ENCODE results near the gene C1QBP.
A peak's percentile ranks its signal among the peaks of the same experiment; 100 is the strongest.
"Not testable (repeated sequence)": the region's sequence is repeated elsewhere in the genome, so short reads cannot be mapped to it uniquely, and the experiment has no call there.

C1QBP gene

DNA sequence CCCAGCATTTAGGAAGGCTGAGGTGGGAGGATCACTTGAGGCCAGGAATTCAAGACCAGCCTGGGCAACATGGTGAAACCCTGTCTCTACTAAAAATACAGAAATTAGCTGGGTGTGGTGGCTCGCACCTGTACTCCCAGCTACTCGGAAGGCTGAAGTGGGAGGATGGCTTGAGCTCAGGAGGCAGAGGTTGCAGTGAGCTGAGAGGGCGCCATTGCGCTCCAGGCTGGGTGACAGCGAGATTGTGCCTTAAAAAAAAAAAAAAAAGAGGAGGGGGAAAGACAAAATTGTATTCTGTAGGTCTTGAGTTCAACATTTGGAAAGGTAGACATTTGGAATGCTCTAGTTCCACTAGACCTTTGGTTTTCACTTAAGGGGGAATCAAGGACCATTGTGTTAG lies 7.7 kb downstream of the C1QBP start:
- TF ChIP-seq, protein P1, sequence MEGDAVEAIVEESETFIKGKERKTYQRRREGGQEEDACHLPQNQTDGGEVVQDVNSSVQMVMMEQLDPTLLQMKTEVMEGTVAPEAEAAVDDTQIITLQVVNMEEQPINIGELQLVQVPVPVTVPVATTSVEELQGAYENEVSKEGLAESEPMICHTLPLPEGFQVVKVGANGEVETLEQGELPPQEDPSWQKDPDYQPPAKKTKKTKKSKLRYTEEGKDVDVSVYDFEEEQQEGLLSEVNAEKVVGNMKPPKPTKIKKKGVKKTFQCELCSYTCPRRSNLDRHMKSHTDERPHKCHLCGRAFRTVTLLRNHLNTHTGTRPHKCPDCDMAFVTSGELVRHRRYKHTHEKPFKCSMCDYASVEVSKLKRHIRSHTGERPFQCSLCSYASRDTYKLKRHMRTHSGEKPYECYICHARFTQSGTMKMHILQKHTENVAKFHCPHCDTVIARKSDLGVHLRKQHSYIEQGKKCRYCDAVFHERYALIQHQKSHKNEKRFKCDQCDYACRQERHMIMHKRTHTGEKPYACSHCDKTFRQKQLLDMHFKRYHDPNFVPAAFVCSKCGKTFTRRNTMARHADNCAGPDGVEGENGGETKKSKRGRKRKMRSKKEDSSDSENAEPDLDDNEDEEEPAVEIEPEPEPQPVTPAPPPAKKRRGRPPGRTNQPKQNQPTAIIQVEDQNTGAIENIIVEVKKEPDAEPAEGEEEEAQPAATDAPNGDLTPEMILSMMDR (conservative IDR thresholded peaks at IDR 0.05) = 0 out of 2 replicates have a peak, but pooled peaks have one; percentile 8
- H3K27ac ChIP-seq = not testable (repeated sequence)

DNA sequence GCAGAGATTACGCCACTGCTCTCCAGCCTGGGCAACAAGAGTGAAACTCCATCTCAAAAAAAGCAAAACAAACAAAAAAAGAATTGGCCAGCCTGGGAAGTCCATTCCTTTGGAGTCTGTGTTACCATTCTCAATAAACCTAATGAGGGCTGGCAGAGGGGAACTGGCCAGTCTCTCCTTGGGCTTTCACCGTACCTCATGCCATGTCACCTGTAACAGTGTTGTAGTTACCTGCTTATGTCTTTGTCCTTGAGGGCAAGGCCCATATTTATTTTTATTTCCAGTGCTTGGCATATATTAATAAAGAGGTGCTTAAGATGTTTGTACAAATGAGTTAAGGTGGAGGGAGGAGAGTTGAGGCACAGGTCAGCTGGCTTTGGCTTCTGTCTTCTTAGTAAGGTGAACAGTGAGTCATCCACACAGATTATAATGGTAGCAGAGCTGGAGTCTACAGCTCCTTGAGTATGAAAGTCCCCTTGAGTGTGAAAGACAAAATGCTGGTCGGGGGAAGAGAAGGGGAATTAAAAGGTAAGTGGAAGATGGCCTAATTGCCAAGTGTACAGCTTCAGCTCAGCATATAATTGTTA lies 8.4 kb downstream of the C1QBP start:
- TF ChIP-seq, protein P1 (conservative IDR thresholded peaks at IDR 0.05) = no peak
- H3K27ac ChIP-seq = no peak overlapping the region

DNA sequence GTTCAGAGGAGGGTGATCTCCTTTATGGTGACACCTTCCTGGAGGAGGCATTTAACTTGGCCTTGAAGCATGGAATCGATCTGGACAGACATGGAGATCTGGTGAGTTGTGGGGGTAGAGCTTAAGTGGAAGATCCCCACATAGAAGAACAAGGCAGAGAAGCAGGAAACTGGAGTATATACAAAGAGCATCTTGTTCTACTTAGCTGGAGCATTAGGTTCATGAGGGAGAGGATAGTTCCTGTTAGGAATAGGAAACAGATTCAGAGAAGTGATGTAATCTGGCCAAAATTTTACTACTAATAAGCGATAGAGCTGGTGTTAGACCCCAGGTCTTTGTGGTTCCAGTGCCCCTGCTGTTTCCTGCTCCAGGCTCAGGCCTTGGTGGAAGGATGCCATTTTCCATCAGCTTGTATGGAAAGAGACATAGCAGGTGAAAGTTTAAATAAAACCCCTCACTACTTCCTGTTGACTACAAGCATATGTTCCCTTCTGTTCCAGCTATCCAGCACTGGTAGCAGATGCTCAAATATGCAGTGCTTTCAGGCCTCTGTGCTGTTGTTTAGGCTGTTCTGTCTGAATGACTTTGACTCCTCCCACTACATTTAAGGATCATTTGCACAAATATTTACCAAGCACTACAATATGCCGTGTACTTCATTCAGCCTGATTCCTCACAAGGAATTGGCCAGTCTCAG lies 9.6 kb downstream of the C1QBP start:
- TF ChIP-seq, protein P1 (conservative IDR thresholded peaks at IDR 0.05) = no peak
- peak overlapping the region; percentile 26; the same call in 1 of the 2 replicates for H3K27ac ChIP-seq

DNA sequence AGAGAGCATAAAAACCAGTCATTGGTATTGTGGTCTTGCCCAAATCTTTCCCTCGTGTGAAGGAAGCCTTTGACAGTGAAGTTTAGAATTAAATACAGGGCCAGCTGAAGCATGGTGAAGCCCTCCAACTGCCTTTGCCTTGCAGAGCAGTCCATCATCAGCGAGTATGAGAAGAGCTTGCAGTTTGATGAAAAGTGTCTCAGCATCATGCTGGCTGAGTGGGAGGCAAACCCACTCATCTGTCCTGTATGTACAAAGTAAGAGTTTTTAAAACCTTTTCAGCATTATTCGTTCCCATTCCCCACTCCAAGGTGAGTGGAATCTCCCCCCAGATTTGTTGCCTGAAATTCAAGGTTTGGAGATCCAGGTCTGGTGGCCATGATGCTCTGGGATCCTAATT lies 13.1 kb downstream of the C1QBP start:
- H3K27ac ChIP-seq = no peak overlapping the region
- TF ChIP-seq, protein P1 (conservative IDR thresholded peaks at IDR 0.05) = no peak

DNA sequence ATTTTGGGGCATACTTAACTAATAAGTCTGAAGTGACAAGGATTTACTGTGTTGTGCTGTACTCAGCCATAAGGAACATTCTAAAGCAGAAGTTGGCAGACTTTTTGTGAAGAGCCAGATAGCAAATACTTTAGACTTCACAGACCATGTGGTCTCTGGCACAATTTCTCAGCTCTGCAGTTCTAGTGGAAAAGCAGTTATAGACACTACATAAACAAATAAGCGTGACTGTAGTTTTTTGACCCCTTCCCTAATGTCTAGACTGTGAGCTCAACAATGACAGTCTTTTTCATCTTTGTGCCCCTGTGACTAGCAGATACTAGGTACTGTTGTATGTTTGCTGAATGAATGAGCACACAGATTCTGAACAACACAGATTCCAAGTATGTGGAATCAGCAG lies 14.0 kb downstream of the C1QBP start:
- H3K27ac ChIP-seq = no peak overlapping the region
- TF ChIP-seq, protein P1 (conservative IDR thresholded peaks at IDR 0.05) = no peak

DNA sequence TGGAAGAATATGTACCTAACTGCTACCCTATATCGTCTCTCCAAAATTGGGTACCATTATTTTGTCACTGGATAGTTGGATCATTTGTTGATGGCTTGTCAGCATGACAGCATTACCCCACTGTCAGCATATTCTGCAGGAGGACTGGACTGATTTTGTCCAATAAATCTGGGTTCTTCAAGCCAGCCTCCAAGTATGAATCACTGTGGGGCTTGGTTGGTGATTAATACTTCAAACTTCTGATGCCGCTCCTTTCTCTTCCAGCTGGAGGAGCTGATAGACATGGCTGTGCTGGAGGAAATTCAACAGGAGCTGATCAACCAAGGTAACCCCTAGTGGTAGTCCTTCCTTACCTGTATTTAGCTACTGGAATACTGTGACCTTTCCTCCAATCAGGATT lies 16.4 kb downstream of the C1QBP start:
- no peak overlapping the region for H3K27ac ChIP-seq
- TF ChIP-seq, protein P1 (conservative IDR thresholded peaks at IDR 0.05) = no peak

DNA sequence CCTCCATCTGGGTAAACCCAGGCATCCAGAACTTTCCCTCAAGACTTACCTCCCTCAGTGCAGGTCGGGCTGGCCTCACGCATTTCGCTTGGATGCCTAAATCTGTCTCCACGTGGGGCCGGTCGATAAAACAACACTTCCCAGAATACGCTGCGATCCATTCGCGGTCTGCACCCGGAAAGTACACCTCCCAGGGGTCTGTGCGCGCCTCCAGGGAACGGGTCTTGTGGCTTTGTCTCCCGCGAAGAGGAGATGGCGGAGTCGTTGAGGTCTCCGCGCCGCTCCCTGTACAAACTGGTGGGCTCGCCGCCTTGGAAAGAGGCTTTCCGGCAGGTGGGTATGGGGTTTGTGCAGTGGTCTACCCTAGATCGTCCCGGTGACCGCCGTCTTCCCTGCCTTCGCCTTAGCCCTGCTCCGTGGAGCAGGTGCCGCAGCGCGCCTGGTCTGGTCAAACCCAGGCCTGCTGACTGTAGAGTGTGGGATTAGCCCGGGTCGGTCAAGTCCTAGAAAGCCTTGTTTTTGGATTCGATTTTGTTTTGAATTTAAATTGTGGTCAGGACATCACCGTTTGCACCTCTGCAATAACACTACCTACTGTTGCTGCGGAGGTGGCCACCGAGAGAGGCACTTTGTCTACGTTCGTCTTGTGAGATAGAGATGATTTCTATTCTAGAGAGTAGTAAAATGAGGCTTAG lies 18.8 kb downstream of the C1QBP start, which contains the start of gene RPAIN:
RPAIN (plus strand) TSS at position 224 of the 695 bp plus-strand sequence; CDS start at position 253, 29 bp downstream.
- H3K27ac ChIP-seq = peak within 1 kb of the TSS; percentile 90
- TF ChIP-seq, protein P1 (conservative IDR thresholded peaks at IDR 0.05) = no peak

All from VCaP (cell line).